ENCODE data around the gene F12.

GRCh38 chr5:177393206-177393765 lies 16.1 kb downstream of the F12 start:
- no peak for TF ChIP-seq TRIM28 (IDR thresholded peaks at IDR 0.05; ENCODE audit: borderline replicate concordance, low read length)
- TF ChIP-seq ZBTB21 (tag by site-specific recombination; IDR thresholded peaks at IDR 0.05): no peak
- no peak for TF ChIP-seq ZBTB17 (tag by site-specific recombination; IDR thresholded peaks at IDR 0.05)
- TF ChIP-seq CTCF (tag by site-specific recombination; IDR thresholded peaks at IDR 0.05): no peak
- no peak for TF ChIP-seq ZNF704 (tag by site-specific recombination; IDR thresholded peaks at IDR 0.05)
- TF ChIP-seq PRDM10 (tag by site-specific recombination; IDR thresholded peaks at IDR 0.05): no peak
- TF ChIP-seq ZNF140 (tag by site-specific recombination; IDR thresholded peaks at IDR 0.05): no peak
- no peak for TF ChIP-seq ZNF175 (tag by site-specific recombination; IDR thresholded peaks at IDR 0.05)
- no peak for TF ChIP-seq ZNF677 (tag by site-specific recombination; IDR thresholded peaks at IDR 0.05)
- no peak for TF ChIP-seq SETDB1 (IDR thresholded peaks at IDR 0.05; ENCODE audit: insufficient read length, low read length)

Data from HEK293 (cell line).